GM23338 (cell line): Measurements from ENCODE around the gene ZNF837. TPM values are rescaled to one million over a fixed set of nuclear protein-coding genes. Genes with fewer than 3 reads are reported as not detected.

Source experiments
- ATAC-seq: fragments of 200-7000 bp; cut with Tn5 transposase; 3 replicates; pipeline ENCODE4 v1.9.1; 2020
- DNase-seq: peaks from one replicate; pipeline ENCODE4 v3.0.0-alpha.2; 2015; ENCODE audit warnings: low spot score
- H2AFZ ChIP-seq: fragments of 200-600 bp; sonication (generic); 2 replicates; pipeline ENCODE4 v1.8.0; 2016; ENCODE audit warnings: antibody characterized with exemption, mild to moderate bottlenecking, moderate library complexity
- H3F3A ChIP-seq: fragments of 200-600 bp; sonication (generic); replicated peaks from 2 replicates; pipeline ENCODE4 v1.8.0; 2017; ENCODE audit warnings: antibody characterized with exemption, mixed run types, low read depth
- H3K27ac ChIP-seq: fragments of 200-600 bp; sonication (generic); 2 replicates; pipeline ENCODE4 v1.6.1; 2016; ENCODE audit warnings: low read depth
- H3K27me3 ChIP-seq: fragments of 200-600 bp; sonication (generic); 2 replicates; pipeline ENCODE4 v1.8.0; 2016; ENCODE audit warnings: mild to moderate bottlenecking, mixed run types, moderate library complexity; ENCODE audit not compliant: insufficient read depth
- H3K36me3 ChIP-seq: fragments of 200-600 bp; sonication (generic); 2 replicates; pipeline ENCODE4 v1.8.0; 2016; ENCODE audit warnings: mild to moderate bottlenecking; ENCODE audit not compliant: insufficient read depth
- H3K4me1 ChIP-seq: fragments of 200-600 bp; sonication (generic); 2 replicates; pipeline ENCODE4 v1.8.0; 2016; ENCODE audit warnings: mild to moderate bottlenecking, moderate library complexity; ENCODE audit not compliant: insufficient read depth
- H3K4me2 ChIP-seq: fragments of 200-600 bp; sonication (generic); 2 replicates; pipeline ENCODE4 v1.7.1; 2017; ENCODE audit warnings: mixed run types
- H3K4me3 ChIP-seq: fragments of 200-600 bp; sonication (generic); 2 replicates; pipeline ENCODE4 v1.6.1; 2016; ENCODE audit warnings: mixed run types
- H3K79me2 ChIP-seq: fragments of 200-600 bp; sonication (generic); replicated peaks from 2 replicates; pipeline ENCODE4 v1.8.0; 2017; ENCODE audit warnings: mild to moderate bottlenecking; ENCODE audit not compliant: insufficient read depth
- H3K9me2 ChIP-seq: fragments of 200-600 bp; sonication (generic); 2 replicates; pipeline ENCODE4 v1.8.0; 2017; ENCODE audit not compliant: insufficient read depth
- H4K20me1 ChIP-seq: fragments of 200-600 bp; sonication (generic); replicated peaks from 2 replicates; pipeline ENCODE4 v1.8.0; 2017; ENCODE audit warnings: mild to moderate bottlenecking; ENCODE audit not compliant: insufficient read depth
- H3K27ac Mint-ChIP-seq: 2 replicates; pipeline ENCODE4 v1.8.0; 2020; ENCODE audit warnings: inconsistent platforms, mild to moderate bottlenecking, moderate library complexity, mixed read lengths
- H3K27me3 Mint-ChIP-seq: 3 replicates; pipeline ENCODE4 v1.8.0; 2022; ENCODE audit warnings: low read depth, mild to moderate bottlenecking, moderate library complexity, mixed read lengths, inconsistent platforms; ENCODE audit not compliant: insufficient read depth, poor library complexity
- H3K36me3 Mint-ChIP-seq: 3 replicates; pipeline ENCODE4 v1.8.0; 2021; ENCODE audit warnings: low read depth, mild to moderate bottlenecking, inconsistent platforms, moderate library complexity, mixed read lengths
- H3K4me1 Mint-ChIP-seq: 3 replicates; pipeline ENCODE4 v1.8.0; 2020; ENCODE audit warnings: mild to moderate bottlenecking, inconsistent platforms, mixed read lengths
- H3K4me3 Mint-ChIP-seq: 3 replicates; pipeline ENCODE4 v1.8.0; 2021; ENCODE audit warnings: moderate library complexity, mild to moderate bottlenecking, inconsistent platforms, mixed read lengths
- H3K9me3 Mint-ChIP-seq: 3 replicates; pipeline ENCODE4 v1.8.0; 2020; ENCODE audit warnings: moderate library complexity, mild to moderate bottlenecking, inconsistent platforms, mixed read lengths
- ETS1 ChIP-seq: IDR thresholded peaks from 2 replicates; pipeline ENCODE4 v1.6.1; 2016; ENCODE audit warnings: antibody characterized with exemption
- STAT1 ChIP-seq: IDR thresholded peaks from one replicate; pipeline ENCODE4 v1.6.1; 2016; ENCODE audit warnings: antibody characterized with exemption; ENCODE audit not compliant: unreplicated experiment
- polyA plus RNA-seq: library from polyadenylated mRNA; unstranded; fragments of >200 nt; fragmentation: Nextera tagmentation; extraction: Ambion mirVana; gene quantifications from 2 replicates; pipeline ENCODE4 v1.2.1, GENCODE V29; 2016
- total RNA-seq: library from RNA; depleted of rRNA; stranded (reverse); fragments of >200 nt; shearing (Covaris generic); gene quantifications from 2 replicates; pipeline ENCODE4 v1.2.3, GENCODE V29; 2014
- TF ChIP-seq, protein P1 (sequence below): fragments of 250-450 bp; sonication (Bioruptor Pico); IDR thresholded peaks from 2 replicates; pipeline ENCODE4 v1.5.0; 2020; ENCODE audit warnings: mild to moderate bottlenecking, moderate library complexity
- TF ChIP-seq, protein P2 (sequence below): IDR thresholded peaks from one replicate; pipeline ENCODE4 v1.6.1; 2018; ENCODE audit warnings: antibody characterized with exemption; ENCODE audit not compliant: unreplicated experiment

ZNF837 gene
- total and polyA plus RNA-seq, 2 experiments from 2014 or later, result 3.1 to 11.0 TPM

DNA sequence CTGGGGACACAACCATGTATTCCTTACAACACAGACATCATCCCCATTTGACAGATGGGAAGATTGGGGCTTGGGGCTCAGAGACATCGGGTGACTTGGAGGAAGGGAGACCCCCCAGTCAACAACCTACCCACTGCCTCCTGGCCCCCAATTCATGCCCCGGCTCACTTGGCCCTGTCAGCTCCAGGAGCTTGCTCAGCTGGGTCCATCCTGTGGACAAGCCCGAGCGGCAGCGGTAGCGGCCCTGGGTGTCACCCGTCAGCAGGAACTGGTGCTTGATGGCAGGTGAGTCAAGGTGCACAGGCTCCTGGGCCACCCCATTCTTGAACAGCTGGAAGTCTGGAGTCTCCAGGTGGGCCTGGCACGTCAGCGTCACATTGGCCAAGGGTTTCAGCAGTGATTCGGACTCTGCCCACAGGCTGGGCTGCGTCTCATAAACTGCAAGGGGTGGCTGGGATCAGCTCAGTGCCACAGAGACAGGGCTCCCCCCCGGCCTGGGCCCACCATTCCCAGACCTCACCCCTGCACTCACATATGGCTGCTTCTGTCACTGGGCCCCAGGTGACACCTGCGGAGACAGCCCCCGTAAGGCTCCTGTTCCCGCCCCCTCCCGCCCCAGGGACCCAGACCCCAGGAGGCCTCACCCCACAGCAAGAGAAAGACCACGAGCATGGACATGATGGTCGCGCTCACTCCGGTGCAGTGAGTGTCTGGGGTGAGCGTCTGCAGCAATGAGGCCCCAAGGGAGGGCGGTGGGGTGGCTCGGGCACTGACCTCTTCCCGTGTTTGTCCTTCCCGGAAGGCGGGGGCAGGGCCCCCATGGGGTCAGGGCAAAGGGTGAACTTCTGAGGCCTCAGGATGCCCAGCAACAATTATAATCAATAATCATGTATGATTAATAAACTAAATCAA is 27.8 kb downstream of the ZNF837 start, which contains the start of gene A1BG:
A1BG (minus strand) TSS at position 733 of the 912 bp plus-strand sequence; CDS start at position 678, 55 bp downstream.
- Mint-ChIP-seq H3K27me3 (peaks cover 5% of the 10 kb centered on the region), H3K4me3 (no peak within 1 kb of the TSS; the same call in 2 of the 3 replicates), H3K36me3 (no peaks in the 10 kb centered on the region; the same call in 2 of the 3 replicates), H3K4me1 (peaks cover 3% of the 10 kb centered on the region; the same call in 2 of the 3 replicates), H3K9me3 (no peaks in the 10 kb centered on the region), H3K27ac (no peak within 1 kb of the TSS)
- peaks cover 10% of the 10 kb centered on the region for H3F3A ChIP-seq
- no peaks in the 10 kb centered on the region for H3K9me2 ChIP-seq
- no peak within 1 kb of the TSS for H3K4me2 ChIP-seq
- no peak within 1 kb of the TSS for H3K27ac ChIP-seq
- H3K36me3 ChIP-seq, result no peaks in the 10 kb centered on the region
- DNase-seq (no peak), ATAC-seq (no peak)
- peaks cover 47% of the 10 kb centered on the region for H3K27me3 ChIP-seq
- no peaks in the 10 kb centered on the region for H3K79me2 ChIP-seq
- H3K4me3 ChIP-seq, result no peak within 1 kb of the TSS
- TF ChIP-seq ETS1, result no peak
- TF ChIP-seq, protein P1, sequence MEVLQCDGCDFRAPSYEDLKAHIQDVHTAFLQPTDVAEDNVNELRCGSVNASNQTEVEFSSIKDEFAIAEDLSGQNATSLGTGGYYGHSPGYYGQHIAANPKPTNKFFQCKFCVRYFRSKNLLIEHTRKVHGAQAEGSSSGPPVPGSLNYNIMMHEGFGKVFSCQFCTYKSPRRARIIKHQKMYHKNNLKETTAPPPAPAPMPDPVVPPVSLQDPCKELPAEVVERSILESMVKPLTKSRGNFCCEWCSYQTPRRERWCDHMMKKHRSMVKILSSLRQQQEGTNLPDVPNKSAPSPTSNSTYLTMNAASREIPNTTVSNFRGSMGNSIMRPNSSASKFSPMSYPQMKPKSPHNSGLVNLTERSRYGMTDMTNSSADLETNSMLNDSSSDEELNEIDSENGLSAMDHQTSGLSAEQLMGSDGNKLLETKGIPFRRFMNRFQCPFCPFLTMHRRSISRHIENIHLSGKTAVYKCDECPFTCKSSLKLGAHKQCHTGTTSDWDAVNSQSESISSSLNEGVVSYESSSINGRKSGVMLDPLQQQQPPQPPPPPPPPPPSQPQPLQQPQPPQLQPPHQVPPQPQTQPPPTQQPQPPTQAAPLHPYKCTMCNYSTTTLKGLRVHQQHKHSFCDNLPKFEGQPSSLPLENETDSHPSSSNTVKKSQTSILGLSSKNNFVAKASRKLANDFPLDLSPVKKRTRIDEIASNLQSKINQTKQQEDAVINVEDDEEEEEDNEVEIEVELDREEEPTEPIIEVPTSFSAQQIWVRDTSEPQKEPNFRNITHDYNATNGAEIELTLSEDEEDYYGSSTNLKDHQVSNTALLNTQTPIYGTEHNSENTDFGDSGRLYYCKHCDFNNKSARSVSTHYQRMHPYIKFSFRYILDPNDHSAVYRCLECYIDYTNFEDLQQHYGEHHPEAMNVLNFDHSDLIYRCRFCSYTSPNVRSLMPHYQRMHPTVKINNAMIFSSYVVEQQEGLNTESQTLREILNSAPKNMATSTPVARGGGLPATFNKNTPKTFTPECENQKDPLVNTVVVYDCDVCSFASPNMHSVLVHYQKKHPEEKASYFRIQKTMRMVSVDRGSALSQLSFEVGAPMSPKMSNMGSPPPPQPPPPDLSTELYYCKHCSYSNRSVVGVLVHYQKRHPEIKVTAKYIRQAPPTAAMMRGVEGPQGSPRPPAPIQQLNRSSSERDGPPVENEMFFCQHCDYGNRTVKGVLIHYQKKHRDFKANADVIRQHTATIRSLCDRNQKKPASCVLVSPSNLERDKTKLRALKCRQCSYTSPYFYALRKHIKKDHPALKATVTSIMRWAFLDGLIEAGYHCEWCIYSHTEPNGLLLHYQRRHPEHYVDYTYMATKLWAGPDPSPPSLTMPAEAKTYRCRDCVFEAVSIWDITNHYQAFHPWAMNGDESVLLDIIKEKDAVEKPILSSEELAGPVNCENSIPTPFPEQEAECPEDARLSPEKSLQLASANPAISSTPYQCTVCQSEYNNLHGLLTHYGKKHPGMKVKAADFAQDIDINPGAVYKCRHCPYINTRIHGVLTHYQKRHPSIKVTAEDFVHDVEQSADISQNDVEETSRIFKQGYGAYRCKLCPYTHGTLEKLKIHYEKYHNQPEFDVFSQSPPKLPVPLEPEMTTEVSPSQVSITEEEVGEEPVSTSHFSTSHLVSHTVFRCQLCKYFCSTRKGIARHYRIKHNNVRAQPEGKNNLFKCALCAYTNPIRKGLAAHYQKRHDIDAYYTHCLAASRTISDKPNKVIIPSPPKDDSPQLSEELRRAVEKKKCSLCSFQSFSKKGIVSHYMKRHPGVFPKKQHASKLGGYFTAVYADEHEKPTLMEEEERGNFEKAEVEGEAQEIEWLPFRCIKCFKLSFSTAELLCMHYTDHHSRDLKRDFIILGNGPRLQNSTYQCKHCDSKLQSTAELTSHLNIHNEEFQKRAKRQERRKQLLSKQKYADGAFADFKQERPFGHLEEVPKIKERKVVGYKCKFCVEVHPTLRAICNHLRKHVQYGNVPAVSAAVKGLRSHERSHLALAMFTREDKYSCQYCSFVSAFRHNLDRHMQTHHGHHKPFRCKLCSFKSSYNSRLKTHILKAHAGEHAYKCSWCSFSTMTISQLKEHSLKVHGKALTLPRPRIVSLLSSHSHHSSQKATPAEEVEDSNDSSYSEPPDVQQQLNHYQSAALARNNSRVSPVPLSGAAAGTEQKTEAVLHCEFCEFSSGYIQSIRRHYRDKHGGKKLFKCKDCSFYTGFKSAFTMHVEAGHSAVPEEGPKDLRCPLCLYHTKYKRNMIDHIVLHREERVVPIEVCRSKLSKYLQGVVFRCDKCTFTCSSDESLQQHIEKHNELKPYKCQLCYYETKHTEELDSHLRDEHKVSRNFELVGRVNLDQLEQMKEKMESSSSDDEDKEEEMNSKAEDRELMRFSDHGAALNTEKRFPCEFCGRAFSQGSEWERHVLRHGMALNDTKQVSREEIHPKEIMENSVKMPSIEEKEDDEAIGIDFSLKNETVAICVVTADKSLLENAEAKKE, result no peak
- TF ChIP-seq, protein P2, sequence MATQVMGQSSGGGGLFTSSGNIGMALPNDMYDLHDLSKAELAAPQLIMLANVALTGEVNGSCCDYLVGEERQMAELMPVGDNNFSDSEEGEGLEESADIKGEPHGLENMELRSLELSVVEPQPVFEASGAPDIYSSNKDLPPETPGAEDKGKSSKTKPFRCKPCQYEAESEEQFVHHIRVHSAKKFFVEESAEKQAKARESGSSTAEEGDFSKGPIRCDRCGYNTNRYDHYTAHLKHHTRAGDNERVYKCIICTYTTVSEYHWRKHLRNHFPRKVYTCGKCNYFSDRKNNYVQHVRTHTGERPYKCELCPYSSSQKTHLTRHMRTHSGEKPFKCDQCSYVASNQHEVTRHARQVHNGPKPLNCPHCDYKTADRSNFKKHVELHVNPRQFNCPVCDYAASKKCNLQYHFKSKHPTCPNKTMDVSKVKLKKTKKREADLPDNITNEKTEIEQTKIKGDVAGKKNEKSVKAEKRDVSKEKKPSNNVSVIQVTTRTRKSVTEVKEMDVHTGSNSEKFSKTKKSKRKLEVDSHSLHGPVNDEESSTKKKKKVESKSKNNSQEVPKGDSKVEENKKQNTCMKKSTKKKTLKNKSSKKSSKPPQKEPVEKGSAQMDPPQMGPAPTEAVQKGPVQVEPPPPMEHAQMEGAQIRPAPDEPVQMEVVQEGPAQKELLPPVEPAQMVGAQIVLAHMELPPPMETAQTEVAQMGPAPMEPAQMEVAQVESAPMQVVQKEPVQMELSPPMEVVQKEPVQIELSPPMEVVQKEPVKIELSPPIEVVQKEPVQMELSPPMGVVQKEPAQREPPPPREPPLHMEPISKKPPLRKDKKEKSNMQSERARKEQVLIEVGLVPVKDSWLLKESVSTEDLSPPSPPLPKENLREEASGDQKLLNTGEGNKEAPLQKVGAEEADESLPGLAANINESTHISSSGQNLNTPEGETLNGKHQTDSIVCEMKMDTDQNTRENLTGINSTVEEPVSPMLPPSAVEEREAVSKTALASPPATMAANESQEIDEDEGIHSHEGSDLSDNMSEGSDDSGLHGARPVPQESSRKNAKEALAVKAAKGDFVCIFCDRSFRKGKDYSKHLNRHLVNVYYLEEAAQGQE, result no peak
- no peak for TF ChIP-seq STAT1
- no peaks in the 10 kb centered on the region; the same call in 1 of the 2 replicates for H4K20me1 ChIP-seq
- H3K4me1 ChIP-seq, result no peaks in the 10 kb centered on the region; the same call in 1 of the 2 replicates
- H2AFZ ChIP-seq, result no peak within 1 kb of the TSS
